Lung (tissue), 12 donors: ENCODE data around the gene PDE6G. TPM values are rescaled to one million over a fixed set of nuclear protein-coding genes. Genes with fewer than 3 reads are reported as not detected.

ENCODE experiments used
- ATAC-seq: fragments of 200-7000 bp; cut with Tn5 transposase; one replicate; pipeline ENCODE4 v1.9.1; 2020; ENCODE audit warnings: moderate number of reproducible peaks; ENCODE audit not compliant: insufficient read depth, low FRiP score
- DNase-seq, 3 donors: peaks; one replicate each; pipeline ENCODE4 v3.0.0-alpha.2; 2013 to 2017
- H3K27ac ChIP-seq, 2 donors: one replicate each; pipeline ENCODE4 v1.5.1; 2013; ENCODE audit warnings: mild to moderate bottlenecking in 2 of 2, moderate library complexity in 2 of 2, control low read depth in 1 of 2, inconsistent platforms in 1 of 2, low read depth in 1 of 2, low read length in 1 of 2
- H3K27me3 ChIP-seq, 3 donors: one replicate each; pipeline ENCODE4 v1.5.1; 2013; ENCODE audit warnings: low read length in 2 of 3; ENCODE audit not compliant: control insufficient read depth in 3 of 3, insufficient read depth in 3 of 3
- H3K36me3 ChIP-seq, 4 donors: one replicate each; pipeline ENCODE4 v1.5.1; 2013; ENCODE audit warnings: low read length in 4 of 4, mild to moderate bottlenecking in 1 of 4, moderate library complexity in 1 of 4; ENCODE audit not compliant: control insufficient read depth in 4 of 4, insufficient read depth in 4 of 4
- H3K4me1 ChIP-seq, 5 donors: one replicate each; pipeline ENCODE4 v1.5.1; 2013; ENCODE audit warnings: low read length in 5 of 5, mild to moderate bottlenecking in 2 of 5, moderate library complexity in 1 of 5; ENCODE audit not compliant: control insufficient read depth in 5 of 5, insufficient read depth in 5 of 5
- H3K4me3 ChIP-seq: one replicate; pipeline ENCODE4 v1.5.1; 2013; ENCODE audit warnings: mild to moderate bottlenecking, control low read depth, moderate library complexity
- H3K9ac ChIP-seq, 2 donors: one replicate each; pipeline ENCODE4 v1.5.1; 2013; ENCODE audit warnings: low read length in 2 of 2, control low read depth in 1 of 2; ENCODE audit not compliant: insufficient read depth in 1 of 2
- H3K9me3 ChIP-seq, 4 donors: one replicate each; pipeline ENCODE4 v1.5.1; 2013; ENCODE audit warnings: low read length in 3 of 4, mild to moderate bottlenecking in 1 of 4, moderate library complexity in 1 of 4; ENCODE audit not compliant: control insufficient read depth in 4 of 4, insufficient read depth in 3 of 4
- CTCF ChIP-seq: IDR thresholded peaks from 2 replicates; pipeline ENCODE4 v1.5.1; 2012; ENCODE audit warnings: mild to moderate bottlenecking; ENCODE audit errors: control extremely low read depth, extremely low read depth
- WGBS, 2 donors: extraction: QIAGEN DNeasy Blood & Tissue Kit; methylation state at CpG; one replicate each; pipeline ENCODE4 v1.1.7; 2013; 5-methylcytosine and 5-hydroxymethylcytosine counted together
- polyA plus RNA-seq, 2 donors: library from polyadenylated mRNA; stranded (reverse); fragments of 200-250 nt; gene quantifications; one replicate each; pipeline ENCODE4 v1.2.1, GENCODE V29; 2013
- total RNA-seq, 2 donors: library from RNA; depleted of rRNA in 1 of 2; stranded (reverse); fragments of >200 nt in 1 of 2; gene quantifications; one replicate each; pipeline ENCODE4 v1.2.1, GENCODE V29; 2014 to 2021
- donor health status: control.
- donor health status: control.
- donor health status: Bipolar disorder and iron deficiency.
- donor health status: healthy.
- donor health status: DM: yes; HTN: yes; CAD: no.

The PDE6G gene
- total and polyA plus RNA-seq, 4 donors = 1.8 to 2.1 (median 1.8) TPM; not detected in 1

DNA sequence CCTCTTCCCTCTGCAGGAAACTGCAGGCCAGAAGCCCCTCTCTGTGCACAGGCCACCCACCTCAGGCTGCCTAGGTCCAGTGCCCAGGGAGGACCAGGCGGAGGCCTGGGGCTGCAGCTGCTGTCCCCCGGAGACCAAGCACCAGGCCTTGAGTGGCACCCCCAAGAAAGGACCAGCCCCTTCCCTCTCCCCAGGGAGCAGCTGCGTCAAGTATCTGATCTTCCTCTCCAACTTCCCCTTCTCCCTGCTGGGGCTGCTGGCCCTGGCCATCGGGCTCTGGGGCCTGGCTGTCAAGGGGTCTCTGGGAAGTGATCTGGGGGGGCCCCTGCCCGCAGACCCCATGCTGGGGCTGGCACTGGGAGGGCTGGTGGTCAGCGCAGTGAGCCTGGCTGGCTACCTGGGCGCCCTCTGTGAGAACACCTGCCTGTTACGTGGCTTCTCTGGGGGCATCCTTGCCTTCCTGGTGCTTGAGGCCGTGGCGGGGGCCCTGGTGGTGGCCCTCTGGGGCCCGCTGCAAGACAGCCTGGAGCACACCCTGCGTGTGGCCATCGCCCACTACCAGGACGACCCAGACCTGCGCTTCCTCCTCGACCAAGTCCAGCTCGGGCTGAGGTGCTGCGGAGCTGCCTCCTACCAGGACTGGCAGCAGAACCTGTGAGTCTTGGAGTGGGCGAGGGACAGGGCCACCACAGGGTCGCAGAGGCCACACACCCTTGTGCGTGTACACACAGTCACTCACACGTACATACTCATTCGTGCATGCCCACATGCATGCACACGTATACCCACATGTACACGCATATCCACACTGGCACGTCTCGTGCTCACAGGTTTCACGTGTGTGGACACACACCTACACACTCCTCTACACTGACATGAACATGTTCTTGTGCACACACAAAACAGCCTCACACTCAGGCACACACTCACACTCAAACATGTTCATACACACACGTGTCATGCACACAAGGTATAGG is 11.1 kb downstream of the PDE6G start:
- Histone ChIP-seq H3K4me3 (no peak overlapping the region), H3K27me3 (peaks cover 6 to 27% (median 18%) of the 10 kb centered on the region in 3 donors), H3K4me1 (peaks cover 0 to 2% (median 0%) of the 10 kb centered on the region in 5 donors), H3K9ac (no peak overlapping the region), H3K27ac (no peak overlapping the region), H3K9me3 (peaks cover 0 to 11% (median 0%) of the 10 kb centered on the region in 4 donors), H3K36me3 (peaks cover 0 to 9% (median 0%) of the 10 kb centered on the region in 4 donors)
- DNase-seq (no peak), ATAC-seq (no peak)
- 85% methylated on average over 29 of the region's 29 CpGs for WGBS, 2 donors
- no peak for TF ChIP-seq CTCF

- Histone ChIP-seq H3K27ac (no peak overlapping the region), H3K4me3 (no peak overlapping the region), H3K9ac (no peak overlapping the region), H3K9me3 (peaks cover 0 to 10% (median 0%) of the 10 kb centered on the region in 4 donors), H3K4me1 (peaks cover 0 to 2% (median 0%) of the 10 kb centered on the region in 5 donors), H3K36me3 (peaks cover 0 to 9% (median 0%) of the 10 kb centered on the region in 4 donors), H3K27me3 (peaks cover 6 to 24% (median 14%) of the 10 kb centered on the region in 3 donors)
- 95 to 98% methylated on average over 12 to 15 of the region's 15 CpGs for WGBS, 2 donors
- DNase-seq (no peak), ATAC-seq (no peak)
- no peak for TF ChIP-seq CTCF
These were observed 11.8 kb downstream of the PDE6G start for GRCh38 chr17:81644496-81644895.

- DNase-seq (no peak), ATAC-seq (no peak)
- 93 to 97% methylated on average over 17 of the region's 17 CpGs for WGBS, 2 donors
- no peak overlapping the region for H3K27ac ChIP-seq
- H3K9me3 ChIP-seq = peaks cover 0 to 2% (median 0%) of the 10 kb centered on the region in 4 donors
- no peak for TF ChIP-seq CTCF
- H3K4me3 ChIP-seq = no peak overlapping the region
- H3K4me1 ChIP-seq = peaks cover 0 to 3% (median 0%) of the 10 kb centered on the region in 5 donors
- peaks cover 0 to 2% (median 0%) of the 10 kb centered on the region in 4 donors for H3K36me3 ChIP-seq
- H3K9ac ChIP-seq = no peak overlapping the region
- H3K27me3 ChIP-seq = peaks cover 0 to 7% (median 0%) of the 10 kb centered on the region in 3 donors
These were observed 14.4 kb downstream of the PDE6G start for GRCh38 chr17:81641825-81642489.
